Renal cortical epithelial cell (primary cell): ENCODE measurements around the gene DDA1. TPM values are rescaled to one million over a fixed set of nuclear protein-coding genes. Genes with fewer than 3 reads are reported as not detected.
A peak's percentile ranks its signal among the peaks of the same experiment; 100 is the strongest.
"Not testable (repeated sequence)": the region's sequence is repeated elsewhere in the genome, so short reads cannot be mapped to it uniquely, and the experiment has no call there.

Experiments used
- DNase-seq: peaks from one replicate; pipeline ENCODE4 v3.0.0-alpha.2; 2011; ENCODE audit warnings: low read depth
- total RNA-seq: library from RNA; depleted of rRNA; stranded (reverse); fragments of >200 nt; gene quantifications from 2 replicates; pipeline ENCODE4 v1.2.3, GENCODE V29; 2014

The DDA1 gene
- total RNA-seq, 1 donor from 2014 or later, result 30.3 TPM

DNA sequence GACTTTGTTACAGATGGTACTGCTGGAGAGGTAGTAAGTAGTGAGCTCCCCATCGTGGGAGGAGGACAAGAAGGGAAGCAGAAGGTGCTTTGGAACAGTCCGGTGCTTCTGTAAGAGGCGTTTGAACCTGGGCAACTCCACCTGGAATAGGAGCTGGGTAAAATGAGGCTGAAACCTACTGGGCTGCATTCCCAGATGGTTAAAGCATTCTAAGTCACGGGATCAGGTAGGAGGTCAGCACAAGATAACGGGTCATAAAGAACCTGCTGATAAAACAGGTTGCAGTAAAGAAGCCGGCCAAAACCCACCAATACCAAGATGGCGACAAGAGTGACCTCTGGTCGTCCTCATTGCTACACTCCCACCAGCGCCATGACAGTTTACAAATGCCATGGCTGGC is 22.6 kb upstream of the DDA1 start:
- no peak for DNase-seq

DNA sequence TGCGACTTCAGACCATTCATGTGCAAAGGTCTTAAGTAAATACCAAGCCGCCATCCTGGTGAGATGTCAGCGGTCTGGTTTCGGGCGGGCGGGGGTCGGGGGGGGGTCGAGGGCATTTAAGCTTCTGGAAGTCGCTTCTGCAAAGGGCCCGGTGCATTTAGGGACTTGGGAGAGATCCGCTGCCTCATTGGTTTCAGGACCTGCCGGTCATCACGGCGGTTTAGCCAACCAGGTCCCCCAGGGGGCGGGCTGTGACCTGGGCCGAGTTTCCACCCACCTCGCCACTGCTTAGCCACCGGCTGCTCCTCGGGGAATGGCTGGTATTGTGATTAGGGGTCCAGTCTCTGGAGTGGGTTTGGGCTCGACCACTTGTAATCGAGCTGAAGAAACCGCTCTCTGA is 19.9 kb upstream of the DDA1 start:
- DNase-seq, result peak; percentile 81

DNA sequence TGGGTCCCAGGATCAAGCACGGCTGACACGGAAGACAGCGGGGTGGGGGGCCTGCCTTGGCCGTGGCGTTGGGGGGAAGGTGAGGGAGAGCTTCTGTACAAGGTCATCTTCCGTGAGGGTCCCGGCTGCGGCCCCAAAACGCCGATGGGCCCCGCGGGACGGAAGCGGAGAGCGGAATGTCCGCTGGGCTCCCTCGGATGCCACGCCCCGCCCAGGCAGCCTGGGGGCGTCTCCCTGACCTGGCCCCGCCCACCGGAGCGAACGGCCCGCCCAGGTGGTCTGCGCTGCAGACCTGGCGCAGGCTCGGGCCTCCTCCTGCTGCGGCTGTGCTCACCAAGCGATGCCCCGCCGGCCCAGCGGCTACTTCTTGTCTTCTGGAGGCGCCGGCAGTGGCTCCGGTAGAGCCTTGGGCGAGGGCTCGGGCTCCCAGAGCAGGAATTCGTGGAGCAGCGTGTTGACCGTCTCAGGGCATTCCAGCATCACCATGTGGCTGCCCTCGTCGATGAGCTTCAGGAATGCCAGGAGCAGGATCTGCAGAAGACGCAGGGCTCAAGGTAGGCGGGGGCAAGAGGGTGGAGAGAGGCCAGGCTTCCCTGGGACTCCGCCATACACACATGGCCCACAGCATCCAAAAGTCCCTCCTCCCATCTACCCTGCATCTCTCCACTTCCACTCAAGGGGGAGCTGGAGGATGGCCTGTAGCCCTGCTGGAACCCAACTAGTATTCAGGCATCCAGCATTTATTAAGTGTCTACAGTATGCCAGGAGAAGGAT is 16.9 kb upstream of the DDA1 start:
- DNase-seq, result peak; percentile 76

DNA sequence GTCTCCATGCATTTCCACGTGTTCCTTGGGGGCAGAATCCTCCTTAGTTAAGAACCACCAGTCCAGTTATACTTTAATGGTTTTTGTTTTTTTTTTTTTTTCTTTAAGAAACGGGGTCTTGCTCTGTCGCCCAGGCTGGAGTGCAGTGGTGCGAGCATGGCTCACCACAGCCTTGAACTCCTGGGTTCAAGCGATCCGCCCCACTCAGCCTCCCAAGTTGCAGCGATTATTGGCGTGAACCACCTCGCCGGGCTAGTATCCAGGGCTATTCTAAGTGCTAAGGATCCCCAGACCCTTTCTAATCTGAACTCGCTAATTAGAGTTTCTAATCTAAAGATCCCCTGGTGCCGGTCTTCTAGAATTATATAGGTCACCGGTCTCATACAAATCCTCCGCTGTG is 15.8 kb upstream of the DDA1 start:
- no peak for DNase-seq

DNA sequence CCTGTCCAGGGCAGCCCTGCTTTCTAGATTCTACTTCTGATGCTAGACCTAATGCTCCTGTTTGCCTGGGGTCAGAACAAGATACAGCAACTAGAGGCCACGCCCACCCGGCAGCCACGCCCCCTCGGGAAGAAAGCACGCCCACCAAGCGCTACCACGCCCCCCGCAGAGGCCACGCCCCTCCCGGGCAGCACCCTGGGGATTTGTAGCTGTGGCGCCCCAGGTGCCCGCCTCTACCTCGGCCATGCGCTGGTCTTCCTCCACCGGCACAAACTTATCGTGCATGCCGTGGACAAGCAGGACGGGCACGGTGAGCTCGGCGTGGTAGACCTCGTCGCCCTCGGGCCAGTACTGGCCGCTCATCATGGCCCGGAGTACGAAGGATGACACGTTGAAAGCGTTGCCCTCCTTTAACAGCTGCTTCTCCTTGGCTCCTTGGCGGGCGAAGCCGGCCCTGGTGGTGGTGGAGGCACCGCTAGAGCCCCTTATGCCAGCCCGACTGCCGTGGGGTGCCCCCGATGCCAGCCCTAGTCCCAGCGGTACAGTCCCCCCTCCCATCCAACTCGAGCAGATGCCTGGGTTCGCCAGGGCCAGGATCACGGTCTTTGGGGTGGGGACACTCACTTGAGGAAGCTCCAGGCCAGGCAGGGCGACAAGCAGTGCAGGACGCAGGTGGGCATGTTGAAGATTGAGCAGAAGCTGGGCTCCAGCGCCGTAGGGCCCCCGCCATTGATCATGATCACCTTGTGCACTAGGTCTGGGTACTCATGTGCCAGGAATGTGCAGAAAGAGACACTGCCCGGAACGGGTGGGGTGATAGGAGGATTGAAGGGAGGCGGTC is 15.1 kb upstream of the DDA1 start:
- DNase-seq, result no peak

DNA sequence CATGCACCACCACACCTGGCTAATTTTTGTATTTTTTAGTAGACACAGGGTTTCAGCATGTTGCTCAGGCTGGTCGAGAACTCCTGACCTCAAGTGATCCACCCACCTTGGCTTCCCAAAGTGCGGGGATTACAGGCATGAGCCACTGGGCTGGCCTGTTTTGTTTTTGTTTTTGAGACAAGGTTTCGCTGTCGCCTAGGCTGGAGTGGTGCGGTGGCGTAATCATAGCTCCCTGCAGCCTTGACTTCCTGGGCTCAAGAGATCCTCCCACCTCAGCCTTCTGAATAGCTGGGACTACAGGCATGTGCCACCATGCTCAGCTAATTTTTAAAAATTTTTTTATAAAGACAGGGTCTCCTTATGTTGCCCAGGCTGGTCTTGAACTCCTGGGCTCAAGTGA is 13.8 kb upstream of the DDA1 start:
- not testable (repeated sequence) for DNase-seq

DNA sequence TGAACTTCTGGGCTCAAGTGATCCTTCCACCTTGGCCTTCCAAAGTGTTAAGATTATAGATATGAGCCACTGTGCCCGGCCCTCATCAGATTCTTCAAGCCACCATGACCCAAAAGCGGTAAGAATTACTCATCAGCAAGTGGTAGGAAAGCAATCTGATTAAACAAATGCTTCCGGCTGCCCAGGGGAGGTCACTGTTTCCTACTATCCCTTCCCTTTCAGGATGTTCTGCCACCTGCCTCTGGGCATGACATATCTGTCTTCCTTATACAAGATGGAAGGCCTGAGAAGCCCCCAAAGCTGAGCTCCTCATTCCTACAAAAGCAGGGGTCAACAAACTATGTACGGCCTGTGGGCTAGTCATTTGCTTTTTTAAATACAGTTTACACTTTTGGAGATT is 13.1 kb upstream of the DDA1 start:
- peak; percentile 65 for DNase-seq

DNA sequence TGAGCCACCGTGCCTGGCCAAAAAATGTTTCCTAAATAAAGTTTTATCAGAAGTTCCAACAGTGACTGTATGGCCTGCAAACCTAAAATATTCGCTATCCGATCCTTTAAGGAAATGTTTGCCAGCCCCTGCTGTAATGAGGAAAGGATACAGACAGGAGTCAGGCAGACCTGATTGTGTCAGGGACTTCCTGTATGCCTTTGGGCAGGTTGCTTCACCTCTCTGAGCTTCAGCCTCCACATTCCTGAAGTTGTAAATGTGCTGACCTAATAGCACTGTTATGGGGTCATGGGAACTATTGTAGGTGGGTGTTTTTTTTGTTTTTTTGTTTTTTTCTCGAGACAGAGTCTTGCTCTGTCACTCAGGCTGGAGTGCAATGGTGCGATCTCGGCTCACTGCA is 12.4 kb upstream of the DDA1 start:
- DNase-seq, result no peak

DNA sequence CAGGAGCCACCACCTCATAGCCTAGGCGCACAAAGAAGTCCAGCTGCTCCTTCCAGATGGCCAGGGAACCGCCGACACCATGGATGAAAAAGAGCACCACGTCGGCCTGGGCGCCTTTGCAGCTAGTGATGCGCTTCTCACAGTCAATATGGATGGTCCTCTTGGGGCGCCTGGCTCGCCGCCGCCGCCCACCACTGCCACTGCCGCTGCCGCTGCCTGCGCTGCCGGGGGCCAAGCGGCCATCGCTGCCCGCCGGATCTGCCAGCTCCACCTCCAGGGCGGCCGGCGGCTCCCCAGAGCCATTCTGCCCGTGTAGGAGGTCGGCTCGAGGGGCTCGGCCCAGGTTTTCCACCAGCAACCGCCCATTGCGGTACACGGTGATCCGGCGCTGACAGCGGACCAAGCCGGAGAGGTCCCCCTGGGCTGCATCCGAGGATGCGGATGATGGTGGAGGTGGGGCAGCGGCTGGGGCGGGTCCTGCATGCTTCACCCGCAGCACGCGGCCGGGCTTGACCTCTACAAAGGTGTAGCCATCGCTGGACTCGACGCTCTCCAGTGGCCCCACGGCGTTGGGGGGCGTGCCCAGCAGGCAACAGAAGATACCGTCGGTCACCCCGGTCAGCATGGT is 8.3 kb upstream of the DDA1 start:
- DNase-seq, result no peak

DNA sequence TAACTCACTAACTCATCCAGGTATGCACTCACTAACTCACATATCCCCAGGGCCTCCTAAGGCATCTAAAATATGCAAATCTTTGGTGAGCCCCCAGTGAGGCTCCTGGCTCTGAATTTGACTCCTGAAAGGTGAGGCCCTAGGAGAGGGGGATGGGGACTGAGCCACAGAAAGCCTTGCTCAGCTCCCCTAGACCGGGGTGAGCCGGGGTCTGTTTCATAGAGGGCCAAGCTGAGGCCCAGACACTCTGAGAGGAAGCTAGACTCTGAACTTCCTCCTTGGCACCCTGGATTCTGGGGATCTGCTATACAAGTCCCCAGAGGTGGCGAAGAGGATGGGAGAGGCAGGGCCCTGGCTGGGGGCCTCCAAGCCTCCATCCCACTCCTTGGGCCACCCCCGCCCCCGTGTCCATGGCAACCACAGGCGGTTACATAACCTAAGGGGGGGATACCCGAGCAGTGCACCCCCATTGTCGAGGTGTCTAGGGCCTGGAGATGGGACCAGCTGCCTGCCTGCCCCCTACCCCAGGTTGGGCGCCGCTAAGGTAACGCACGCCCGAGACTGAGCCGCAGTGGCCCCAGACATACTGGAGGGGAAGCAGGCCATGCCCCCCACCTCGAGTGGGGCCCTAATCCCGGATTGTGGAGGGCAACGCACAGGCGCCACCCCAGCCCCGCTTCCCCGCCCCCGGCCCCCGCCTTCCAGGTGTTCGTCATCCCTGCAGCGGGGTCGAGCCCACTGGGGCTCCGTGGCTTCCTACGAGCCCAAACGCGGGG is 6.8 kb upstream of the DDA1 start:
- DNase-seq, result no peak

DNA sequence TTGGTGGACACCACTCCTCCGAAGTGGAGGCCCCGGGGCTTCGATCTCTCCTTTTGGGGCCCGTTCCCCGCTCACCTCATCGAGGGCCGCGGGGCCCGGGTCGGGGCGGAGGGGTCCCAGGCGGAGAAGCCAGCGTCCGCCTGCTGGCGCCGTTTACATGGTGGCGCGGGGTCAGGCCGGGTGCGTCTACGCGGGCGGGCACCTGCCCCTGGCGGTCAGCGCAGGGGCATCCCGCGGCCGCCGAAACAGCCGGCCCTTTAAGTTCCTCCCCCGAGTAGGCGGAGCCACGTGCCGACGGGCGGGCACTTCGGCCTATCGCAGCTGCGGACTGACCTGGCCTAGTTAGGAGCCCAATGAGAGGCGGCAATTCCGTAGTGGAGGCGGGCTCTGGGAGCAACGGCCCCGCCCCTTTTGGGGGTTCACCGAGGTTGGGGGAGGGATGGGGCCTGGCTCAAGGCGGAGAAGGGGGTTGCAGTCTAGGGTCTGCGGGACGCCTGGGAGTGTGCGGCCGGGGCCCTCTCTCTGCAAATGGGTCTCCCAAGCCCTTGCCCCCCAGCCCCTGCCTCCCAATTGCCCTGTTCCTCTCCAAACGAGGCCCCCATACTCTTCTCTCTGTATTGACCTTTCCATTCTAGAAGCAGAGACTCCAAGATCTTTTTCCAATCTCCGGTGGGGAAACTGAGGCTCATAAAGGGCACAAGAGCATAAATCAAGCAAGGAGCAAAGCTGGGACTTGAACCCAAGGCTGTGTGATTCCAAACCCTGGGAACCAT is 6.0 kb upstream of the DDA1 start, which contains the start of gene ABHD8:
Gene ABHD8, minus strand, starts transcription at position 259 of the 773 bp plus-strand sequence. CDS start 1,809 bp downstream, outside the sequence.
- DNase-seq, result peak; percentile 87

DNA sequence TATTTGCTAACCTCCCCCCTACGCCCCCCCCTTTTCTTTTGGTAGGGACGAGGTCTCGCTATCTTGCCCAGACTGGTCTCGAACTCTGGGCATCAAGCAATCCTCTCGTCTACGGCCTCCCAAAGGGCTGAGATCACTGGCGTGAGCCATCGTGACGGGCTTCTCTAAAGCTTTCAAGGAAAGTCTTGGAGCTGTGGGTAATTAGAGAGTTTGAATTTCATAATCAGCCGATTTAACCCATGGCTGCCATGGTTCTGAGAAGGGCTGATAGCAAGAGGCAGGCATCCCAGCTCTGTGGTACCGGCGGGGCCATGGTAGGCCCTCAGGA is 5.5 kb upstream of the DDA1 start:
- DNase-seq, result no peak

DNA sequence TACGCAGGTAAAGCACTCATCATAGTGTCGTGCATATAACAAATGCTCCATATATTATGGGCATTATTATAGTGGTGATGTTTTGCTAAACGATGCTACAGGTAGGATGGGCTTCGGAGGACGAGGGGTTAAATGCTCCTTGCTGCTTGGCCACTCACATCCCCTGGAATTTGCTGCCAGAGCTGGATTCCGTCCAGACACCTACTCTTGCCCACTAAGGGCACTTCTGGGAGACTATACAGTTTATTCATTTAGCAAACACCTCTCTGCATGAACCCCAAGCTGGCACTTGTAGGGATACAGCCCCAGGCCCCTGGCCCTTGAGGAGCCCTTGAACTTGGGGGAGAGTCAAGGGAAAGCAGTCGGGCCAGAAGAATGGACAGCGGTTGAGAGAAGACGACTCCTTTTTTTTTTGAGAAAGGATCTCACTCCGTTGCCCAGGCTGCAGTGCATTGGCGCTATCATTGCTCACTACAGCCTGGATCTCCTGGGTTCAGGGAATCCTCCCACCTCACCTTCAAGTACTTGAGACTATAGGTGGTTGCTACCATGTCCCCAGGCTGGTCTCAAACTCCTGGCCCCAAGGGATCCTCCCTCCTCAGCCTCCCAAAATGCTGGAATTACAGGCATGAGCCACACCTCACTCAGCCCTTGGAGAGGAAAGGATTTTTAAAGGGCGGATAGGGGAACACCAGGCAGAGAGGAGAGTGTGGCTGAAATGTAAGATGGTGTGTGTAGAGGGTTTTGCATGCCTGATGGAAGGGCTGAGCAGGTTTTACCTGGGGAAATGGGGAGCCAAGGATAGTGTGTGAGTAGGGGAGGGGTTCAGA is 4.8 kb upstream of the DDA1 start:
- DNase-seq, result no peak

DNA sequence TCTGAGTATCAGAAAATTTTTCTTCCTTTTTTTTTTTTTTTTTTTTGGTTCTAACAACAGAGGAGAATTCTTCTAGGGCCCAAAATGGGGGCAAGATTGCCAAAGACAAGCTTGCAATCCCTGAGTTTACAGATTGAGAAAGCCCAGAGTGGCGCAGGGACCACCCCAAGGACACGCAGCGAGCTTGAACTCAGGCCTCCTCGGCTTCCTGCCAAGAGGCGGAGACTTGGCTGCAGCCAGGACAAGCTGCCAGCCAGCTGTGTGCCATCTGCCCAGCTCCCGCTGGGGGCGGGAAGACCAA is 4.2 kb upstream of the DDA1 start:
- no peak for DNase-seq

DNA sequence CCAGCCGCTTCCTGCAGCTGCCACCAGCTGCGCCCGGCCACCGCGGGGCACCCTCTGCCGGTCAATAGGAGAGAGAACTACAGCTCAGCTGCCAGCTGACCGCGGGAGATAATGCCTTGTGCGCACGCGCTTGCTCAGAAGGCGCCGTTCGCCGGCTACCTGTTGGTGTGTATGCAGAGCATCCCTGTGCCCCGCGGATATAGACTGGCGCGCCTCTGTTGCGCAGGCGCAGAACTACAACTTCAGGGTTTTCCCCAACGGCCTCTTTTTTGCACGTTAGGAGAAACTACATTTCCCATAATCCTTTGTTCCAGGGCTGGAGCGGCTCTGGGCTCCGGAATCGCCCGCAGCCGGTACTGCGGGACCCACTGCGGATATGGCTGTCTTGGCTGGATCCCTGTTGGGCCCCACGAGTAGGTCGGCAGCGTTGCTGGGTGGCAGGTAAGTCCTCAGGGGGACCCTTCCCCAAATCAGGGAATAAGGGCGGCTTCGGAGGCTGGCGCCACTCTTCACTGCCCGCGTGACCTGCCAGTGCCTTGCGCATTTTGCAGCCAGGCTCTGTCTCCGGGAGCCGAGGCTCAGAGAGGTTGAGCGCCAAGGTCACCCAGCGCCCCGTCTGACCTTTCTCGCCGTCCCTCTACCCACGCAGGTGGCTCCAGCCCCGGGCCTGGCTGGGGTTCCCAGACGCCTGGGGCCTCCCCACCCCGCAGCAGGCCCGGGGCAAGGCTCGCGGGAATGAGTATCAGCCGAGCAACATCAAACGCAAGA is 3.7 kb upstream of the DDA1 start, which contains the start of gene MRPL34:
Gene MRPL34, plus strand, starts transcription at position 356 of the 768 bp plus-strand sequence. Its CDS starts 21 bp downstream, at position 377.
- peak; percentile 98 for DNase-seq

DNA sequence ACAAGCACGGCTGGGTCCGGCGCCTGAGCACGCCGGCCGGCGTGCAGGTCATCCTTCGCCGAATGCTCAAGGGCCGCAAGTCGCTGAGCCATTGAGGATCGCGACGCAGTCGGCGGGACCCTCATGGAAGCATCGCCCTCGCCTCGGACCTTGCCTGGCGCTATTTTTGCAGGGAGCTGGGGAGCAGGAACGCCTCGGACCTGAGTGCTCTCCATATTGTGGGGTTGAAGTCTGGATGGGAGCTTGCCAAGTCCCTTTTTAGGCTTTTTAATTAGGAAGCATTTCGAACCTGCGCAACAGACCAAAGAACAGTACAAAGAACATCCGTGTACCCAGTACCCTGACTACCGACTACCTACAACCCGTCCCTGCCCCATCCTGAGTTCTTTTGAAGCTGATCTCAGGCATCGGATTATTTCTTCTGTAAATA is 3.1 kb upstream of the DDA1 start:
- DNase-seq, result no peak

DNA sequence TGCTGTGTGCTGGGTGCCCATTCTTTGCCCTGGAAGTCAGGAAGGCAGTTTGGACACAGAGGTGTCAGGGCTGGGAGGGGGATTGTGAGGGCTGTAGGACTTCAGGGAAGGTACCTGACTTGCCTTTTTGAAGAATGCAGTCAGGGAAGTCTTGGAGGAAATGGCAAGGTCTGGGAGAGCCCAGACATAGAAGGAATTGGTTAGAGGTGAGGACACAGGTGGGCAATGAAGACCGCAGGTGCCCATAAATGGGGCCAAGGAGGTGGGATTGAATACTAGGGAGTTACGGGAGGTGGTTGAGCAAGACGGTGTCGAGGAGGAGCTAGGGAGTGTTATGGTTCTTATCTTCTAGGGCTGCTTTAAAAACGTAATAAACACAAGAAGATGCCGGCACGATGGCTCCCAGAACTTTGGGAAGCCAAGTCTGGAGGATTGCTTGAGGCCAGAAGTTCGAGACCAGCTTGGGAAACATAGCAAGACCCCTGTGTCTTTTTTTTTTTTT is 1.4 kb upstream of the DDA1 start:
- DNase-seq, result no peak

DNA sequence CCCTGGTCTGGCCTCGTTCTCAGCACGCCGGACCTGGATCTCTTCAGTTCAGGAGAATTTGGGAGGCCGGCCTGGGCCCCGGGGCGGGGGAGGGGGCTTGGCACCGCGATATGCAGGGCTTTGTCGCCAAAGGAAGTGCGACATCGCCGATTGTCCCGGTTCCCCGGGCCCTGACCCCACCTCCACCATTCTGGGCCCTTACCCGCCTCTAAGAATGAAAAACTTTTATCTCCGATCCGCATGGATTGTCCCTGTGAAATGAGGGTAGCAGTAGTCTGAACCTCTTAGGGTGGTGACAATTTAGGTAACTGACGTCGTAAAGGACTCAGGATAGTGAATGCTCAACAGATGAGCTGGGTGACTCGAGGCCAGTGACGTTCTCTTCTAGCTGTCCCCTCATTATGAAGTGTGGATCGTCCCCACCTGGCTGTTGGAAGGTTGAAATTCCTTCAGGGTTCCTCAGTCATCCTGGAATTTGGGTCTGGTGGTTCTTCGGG is 650 bp downstream of the DDA1 start:
- DNase-seq, result no peak
